HL-60/S4 treated with phorbol 12-myristate 13-acetate at 8.2 ng/mL for 4 days and 3 days (cell line): ENCODE data around the gene MYO16.

Experiments used
- in situ Hi-C: fragments of 300-500 bp; cut with MboI; formaldehyde crosslinking; loops from 2 replicates; pipeline ENCODE4 v1.15.0; 2022; ENCODE audit warnings: low sequenced_read_pairs

Gene MYO16

DNA sequence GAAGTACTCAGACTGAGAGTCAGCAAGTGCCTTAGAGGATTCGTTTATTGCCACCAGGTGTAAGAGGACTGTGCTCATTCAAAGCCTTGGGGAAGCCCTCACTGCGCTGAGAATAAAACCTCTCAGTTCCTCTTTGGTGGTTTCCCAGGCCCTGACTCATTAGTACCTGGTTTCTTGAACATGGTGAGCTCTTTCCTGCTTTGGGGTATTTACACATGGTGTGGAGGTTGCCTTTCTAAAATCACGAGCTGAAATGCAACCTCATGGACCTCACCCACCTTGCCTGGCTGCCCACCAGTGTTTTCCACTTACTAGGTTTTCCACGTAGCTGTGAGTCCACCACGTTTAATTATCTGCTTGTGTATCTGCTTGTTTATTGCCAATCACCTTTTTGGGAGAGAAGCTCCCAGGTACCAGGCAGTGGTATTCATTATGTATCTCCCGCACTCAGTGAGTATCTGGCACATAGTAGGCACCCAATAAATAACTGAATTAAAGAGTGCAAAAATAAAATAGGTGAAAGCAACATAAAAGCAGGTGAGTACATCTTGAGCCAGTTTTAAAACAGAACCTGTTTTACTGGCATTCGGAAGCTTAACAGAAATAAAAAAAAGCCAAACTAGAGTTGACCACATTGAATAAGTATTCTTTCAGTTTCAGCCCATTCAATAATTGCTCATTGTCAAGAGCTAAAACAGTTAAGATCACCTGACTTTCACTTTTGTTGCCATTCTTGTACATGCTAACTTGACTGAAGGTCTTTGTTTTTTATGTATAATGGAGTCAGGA is 533.0 kb downstream of the MYO16 start:
- in situ Hi-C loops = no loop called here

DNA sequence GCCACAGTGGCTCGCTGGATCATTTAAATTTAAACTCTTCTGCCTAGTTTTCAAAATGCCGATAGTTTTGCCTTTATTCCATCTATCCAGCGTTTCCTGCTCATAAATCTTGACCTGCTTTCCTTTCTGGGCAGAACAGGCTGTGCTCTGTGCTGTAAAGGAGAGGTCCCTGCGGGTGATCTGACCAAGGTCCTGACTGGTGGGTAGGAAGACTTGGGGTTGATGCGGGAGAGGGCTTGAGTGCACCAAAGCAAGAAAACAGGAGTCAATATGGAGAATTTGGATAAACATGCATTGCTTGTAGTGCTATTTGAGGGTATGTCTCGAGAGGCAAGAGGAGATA is 533.6 kb downstream of the MYO16 start:
- in situ Hi-C loops = no loop called here

DNA sequence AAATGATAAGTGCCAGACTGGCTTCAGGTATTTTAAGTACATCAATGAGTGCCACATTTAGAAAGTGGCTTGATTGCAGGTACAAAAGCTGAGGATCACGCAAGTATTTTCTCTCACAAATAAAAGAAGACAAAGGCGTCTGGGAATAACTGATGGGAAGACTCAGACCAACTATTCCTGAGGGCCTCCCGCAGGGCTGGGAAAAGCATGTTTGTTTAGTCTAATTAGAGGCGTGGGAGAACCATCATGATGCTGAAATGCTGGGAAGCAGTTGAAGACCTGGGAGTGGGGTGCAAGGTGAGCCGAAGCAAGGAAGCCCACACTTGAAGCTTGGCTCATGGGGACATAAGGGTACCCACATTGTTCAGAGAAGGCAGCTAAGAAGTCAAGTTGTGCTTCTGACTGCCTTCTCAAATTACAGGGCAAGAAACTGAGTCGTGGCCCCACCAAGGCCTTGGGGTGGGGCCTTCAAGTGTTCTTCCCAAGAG is 536.0 kb downstream of the MYO16 start:
- in situ Hi-C loops = no loop called here

DNA sequence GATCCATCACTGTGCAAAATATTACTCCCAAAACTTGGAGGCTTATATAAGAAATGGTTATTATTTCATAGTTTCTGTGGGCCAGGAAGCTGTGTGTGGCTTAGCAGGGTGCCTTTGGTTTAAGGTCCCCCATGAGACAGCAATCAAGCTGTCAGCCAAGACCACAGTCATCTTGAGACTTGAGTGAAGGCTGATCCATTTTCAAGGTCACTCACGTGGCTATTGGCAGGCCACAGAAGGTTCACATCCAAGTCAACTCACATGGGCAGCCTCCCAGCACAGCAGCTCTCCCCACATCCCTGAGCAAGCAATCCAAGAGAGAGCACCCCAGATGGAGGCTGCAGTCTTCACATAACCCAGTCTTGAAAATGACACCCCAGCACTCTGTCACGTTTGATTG is 537.4 kb downstream of the MYO16 start:
- in situ Hi-C loops = no loop called here

DNA sequence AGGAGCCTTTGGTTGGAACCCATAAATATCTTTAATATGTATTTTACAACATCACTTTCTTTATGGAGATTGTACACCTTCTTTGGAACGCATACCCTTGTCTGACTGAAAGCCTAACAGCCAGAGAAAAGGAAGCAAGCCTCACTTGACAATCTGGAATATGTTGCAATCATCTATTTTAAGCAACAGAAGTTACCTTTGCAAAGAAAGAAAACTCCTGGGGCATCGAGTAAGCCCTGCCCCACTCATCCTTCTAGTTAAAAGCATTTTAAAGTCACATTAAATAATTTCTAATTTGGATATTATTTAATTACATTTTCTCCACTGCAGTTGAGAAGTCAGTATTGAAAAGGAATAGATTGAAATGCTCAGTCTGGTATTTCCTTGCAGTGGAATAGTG is 542.7 kb downstream of the MYO16 start:
- in situ Hi-C loops = no loop called here

DNA sequence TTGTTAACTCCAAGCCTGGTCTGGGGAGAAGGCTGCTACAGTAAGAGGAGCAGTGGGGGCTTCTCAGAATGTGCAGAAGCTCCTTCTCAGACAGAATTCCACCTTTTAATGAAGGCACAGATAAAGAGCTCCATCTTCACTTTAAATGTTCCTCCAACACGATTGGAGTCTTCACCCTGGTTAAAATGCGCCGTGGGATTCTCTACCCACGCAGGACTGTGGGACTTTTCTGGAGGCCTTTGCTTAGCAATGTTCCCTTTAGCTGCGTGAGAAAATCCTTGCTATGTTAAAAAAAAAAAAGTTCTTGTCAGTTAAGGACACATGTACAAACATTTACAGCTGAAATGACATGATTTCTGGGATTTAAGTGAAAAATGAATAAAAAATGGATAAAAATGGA is 546.3 kb downstream of the MYO16 start:
- in situ Hi-C loops = no loop called here

GRCh38 chr13:109180905-109181425 is 551.6 kb downstream of the MYO16 start:
- in situ Hi-C loops = no loop called here

DNA sequence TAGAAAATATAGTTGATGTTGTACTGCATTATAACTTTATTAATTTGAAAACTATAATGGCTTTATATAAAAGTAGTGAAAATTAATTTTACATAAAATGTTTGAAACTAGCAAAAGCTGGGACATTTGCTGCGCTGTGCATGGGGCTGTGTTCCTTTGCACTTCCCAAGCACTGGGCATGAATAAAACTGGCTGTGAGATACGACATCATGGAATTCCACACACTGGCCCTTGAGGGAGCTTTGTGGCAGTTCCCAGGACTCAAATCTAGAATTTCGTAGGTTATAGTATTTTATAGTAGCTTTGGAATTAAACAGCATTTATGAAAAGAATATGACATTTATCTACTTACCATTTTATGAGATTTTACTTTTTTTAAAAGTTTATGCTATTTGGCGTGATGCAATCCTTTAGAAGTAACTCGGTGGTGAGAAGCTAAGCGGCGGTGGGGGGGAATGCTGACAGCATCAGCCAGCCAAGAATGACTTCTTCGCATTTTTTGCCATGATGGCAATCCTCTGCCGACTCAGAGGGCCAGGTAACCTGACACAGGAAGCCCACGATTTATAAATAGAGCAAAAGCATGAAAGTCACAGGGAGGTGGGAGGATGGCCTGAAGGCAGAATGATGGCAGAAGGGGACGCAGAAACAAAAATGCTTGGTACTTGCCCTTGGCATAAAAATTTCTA is 553.5 kb downstream of the MYO16 start:
- in situ Hi-C loops = no loop called here

DNA sequence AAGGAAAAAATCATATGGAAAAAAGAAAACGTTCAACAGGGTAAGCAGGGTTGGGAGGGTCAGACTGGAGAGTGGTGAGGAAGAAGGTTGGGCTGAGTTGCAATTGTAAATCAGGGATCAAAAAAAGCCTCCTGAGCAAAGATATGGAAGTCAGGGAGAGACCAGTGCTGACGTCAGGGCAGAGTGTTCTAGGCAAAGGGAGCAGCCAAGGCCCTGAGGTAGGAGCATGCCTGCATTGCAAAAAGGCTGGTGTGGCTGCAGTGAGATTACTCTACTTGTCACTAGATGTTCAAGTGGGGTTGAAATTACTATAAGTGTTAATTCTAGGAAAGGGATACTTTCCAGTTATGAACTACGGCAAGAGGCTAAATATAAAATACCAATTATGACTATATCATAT is 562.0 kb downstream of the MYO16 start:
- in situ Hi-C loops = no loop called here

DNA sequence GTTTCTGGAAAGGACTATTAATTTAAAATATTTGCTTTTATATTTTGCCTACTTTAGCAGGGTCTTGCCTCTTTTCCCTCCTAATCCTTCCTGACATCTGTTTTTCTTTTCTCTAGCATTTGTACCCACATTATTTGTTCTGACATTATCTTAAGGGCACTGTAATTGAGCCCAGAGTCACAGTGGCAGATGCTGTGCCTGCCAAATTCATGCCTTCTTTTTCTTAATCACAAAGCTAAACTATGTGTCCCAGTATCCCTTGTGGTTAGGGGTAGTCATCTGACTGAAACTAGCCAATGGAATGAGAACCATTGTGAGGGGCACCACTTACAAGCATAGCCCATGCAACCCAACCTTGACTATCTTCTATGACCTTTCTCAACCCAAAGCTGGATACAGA is 562.9 kb downstream of the MYO16 start:
- in situ Hi-C loops = no loop called here

- in situ Hi-C loops = no loop called here
Observed at GRCh38 chr13:109196948-109197347, 567.5 kb downstream of the MYO16 start.

GRCh38 chr13:109198585-109198984 is 569.2 kb downstream of the MYO16 start:
- in situ Hi-C loops = no loop called here

DNA sequence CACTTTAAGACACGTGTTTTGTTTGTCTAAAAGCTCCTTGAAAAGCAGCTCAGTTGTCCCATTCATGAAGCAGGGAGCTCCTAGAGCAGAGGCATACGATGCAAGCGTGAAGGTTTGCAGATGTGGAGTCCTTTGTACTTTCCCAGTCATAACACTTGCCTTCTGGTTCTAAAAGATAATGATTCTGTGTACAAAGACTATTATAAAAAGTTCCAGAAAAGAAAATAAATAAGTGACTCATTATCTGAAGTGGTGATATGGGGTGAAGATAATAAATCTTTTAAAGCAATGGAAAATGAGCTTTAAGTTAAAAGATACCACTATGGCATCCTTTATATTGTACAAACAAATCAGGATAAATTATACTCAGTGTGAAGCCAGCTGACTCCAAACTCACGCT is 569.9 kb downstream of the MYO16 start:
- in situ Hi-C loops = no loop called here

- in situ Hi-C loops = no loop called here
Observed at GRCh38 chr13:109200556-109200955, 571.1 kb downstream of the MYO16 start.

- in situ Hi-C loops = no loop called here
Observed at GRCh38 chr13:109203587-109203986, 574.2 kb downstream of the MYO16 start.

- in situ Hi-C loops = no loop called here
Observed at GRCh38 chr13:109204252-109204651, 574.8 kb downstream of the MYO16 start.

DNA sequence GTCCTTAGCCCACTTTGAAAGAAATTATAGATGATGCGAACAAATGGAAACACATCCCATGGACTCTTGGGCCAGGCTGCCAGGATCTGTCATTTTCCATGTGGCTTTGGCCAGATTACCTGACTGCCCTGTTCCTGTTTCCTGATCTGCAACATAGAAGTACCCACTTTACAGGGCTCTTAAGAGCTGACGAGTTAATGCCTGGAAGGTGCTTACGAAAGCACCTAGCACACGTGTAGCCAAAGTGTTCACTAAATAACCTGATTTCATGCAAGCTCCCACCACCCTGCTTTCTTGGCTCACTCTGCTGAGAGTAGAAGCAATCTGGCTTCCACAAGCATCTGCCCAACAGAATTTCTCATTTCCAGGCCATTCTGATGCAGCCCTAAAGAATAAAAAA is 575.2 kb downstream of the MYO16 start:
- in situ Hi-C loops = no loop called here

GRCh38 chr13:109205315-109205714 is 575.9 kb downstream of the MYO16 start:
- in situ Hi-C loops = no loop called here

DNA sequence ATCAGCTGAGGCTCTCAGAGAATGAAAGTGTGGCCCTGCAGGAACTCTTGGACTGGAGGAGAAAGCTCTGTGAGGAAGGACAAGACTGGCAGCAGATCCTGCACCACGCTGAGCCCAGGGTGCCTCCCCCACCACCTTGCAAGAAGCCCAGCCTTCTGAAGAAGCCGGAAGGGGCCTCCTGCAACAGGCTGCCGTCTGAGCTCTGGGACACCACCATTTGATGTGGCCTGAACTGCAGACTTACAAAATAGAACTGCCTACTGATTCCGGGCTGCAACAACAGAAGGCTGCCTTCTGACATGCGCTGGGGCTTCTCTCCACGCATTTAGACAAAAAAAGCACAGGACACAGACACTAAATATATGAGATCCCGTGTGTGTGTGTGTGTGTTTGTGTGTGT is 577.2 kb downstream of the MYO16 start:
- in situ Hi-C loops = no loop called here

GRCh38 chr13:109207622-109208021 is 578.2 kb downstream of the MYO16 start:
- in situ Hi-C loops = no loop called here

DNA sequence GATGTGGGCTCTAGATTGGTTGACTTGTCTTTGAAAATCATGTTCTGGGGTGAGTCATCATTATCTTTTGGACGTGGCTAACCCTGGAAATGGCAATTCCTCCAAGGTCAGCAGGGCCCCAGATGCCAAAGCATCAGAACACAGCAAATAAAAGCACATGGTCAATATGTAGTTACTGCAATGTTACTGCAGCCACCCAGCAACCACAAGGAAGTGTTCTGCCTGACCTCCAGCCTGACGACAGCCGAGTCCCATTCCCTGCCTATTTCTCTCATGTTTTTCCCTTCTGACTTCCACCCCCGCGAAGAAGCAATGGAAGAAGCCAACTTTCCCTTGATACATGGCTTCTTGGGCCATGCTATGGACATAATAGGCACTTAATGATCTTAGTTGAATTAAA is 579.1 kb downstream of the MYO16 start:
- in situ Hi-C loops = no loop called here

GRCh38 chr13:109209526-109209925 is 580.1 kb downstream of the MYO16 start:
- in situ Hi-C loops = no loop called here
